Mucosa of stomach (tissue), 1 donor: ENCODE data around the gene JAG2.

Experiments
- H3K27me3 ChIP-seq: one replicate; pipeline ENCODE4 v1.7.0; 2013; ENCODE audit warnings: mild to moderate bottlenecking, low read length; ENCODE audit not compliant: control insufficient read depth, insufficient read depth
- H3K36me3 ChIP-seq: one replicate; pipeline ENCODE4 v1.7.0; 2013; ENCODE audit warnings: low read length; ENCODE audit not compliant: control insufficient read depth, insufficient read depth
- H3K4me1 ChIP-seq: one replicate; pipeline ENCODE4 v1.7.0; 2013; ENCODE audit warnings: mild to moderate bottlenecking, low read length; ENCODE audit not compliant: control insufficient read depth, insufficient read depth
- H3K4me3 ChIP-seq: one replicate; pipeline ENCODE4 v1.7.0; 2013; ENCODE audit warnings: low read length
- H3K9ac ChIP-seq: one replicate; pipeline ENCODE4 v1.7.0; 2013; ENCODE audit warnings: mild to moderate bottlenecking, low read length, moderate library complexity
- H3K9me3 ChIP-seq: one replicate; pipeline ENCODE4 v1.7.0; 2013; ENCODE audit warnings: mild to moderate bottlenecking, low read length, moderate library complexity; ENCODE audit not compliant: control insufficient read depth
- donor health status: Pancreatic carcinoma.

JAG2 gene

GRCh38 chr14:105150026-105150367 is 18.6 kb downstream of the JAG2 start:
- Histone ChIP-seq H3K9me3 (no peaks in the 10 kb centered on the region), H3K4me3 (no peak overlapping the region), H3K27me3 (no peaks in the 10 kb centered on the region), H3K4me1 (no peaks in the 10 kb centered on the region), H3K9ac (no peak overlapping the region), H3K36me3 (no peaks in the 10 kb centered on the region)

GRCh38 chr14:105149146-105149781 is 19.3 kb downstream of the JAG2 start:
- Histone ChIP-seq H3K9me3 (no peaks in the 10 kb centered on the region), H3K9ac (no peak overlapping the region), H3K4me1 (no peaks in the 10 kb centered on the region), H3K27me3 (no peaks in the 10 kb centered on the region), H3K4me3 (no peak overlapping the region), H3K36me3 (no peaks in the 10 kb centered on the region)

- no peaks in the 10 kb centered on the region for H3K9me3 ChIP-seq
- no peaks in the 10 kb centered on the region for H3K27me3 ChIP-seq
- H3K36me3 ChIP-seq = no peaks in the 10 kb centered on the region
- H3K9ac ChIP-seq = no peak overlapping the region
- H3K4me3 ChIP-seq = no peak overlapping the region
- no peaks in the 10 kb centered on the region for H3K4me1 ChIP-seq
Observed at GRCh38 chr14:105148604-105149145, 19.9 kb downstream of the JAG2 start.

DNA sequence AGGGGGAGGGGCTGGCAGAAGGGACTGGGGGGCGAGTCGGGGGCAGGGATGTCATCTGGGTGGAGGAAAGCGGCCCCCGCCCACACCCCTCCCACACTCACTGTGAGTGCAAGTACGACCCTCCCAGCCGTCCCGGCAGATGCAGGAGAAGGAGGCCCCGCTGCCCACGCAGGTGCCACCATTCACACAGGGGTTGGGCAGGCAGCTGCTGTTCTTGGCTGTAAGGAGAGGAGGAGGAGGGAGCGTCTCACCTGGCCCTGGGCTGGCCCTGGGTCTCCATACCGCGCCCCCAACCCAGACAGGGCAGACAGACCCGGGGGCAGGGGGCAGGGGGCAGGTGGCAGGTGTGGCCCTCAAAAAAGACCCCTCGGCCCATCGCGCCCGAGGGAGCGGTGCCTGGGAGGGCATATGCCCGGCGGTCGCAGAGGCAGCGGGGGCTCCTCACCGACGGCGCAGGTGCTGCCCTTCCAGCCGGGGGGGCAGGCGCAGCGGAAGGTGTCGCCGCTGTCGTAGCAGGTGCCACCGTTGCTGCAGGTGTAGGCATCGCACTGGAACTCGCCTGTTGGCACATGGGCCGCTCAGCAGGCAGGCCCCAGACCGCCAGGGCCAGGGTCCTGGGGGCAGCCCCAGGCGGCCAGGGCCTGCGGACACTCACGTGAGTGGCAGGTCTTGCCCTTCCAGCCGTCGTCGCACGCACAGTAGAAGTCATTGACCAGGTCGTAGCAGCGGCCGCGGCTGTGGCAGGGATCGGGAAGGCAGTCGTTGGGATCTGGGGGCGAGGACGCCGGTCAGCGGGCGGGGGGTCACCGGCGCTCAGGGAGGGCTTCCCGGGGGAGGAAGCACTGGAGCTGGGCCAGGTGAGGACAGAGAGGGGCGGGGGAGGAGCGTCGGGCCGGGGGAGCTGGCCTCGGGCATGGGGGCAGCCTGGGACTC is 20.6 kb downstream of the JAG2 start:
- Histone ChIP-seq H3K4me1 (no peaks in the 10 kb centered on the region), H3K9ac (no peak overlapping the region), H3K27me3 (no peaks in the 10 kb centered on the region), H3K9me3 (no peaks in the 10 kb centered on the region), H3K36me3 (no peaks in the 10 kb centered on the region), H3K4me3 (no peak overlapping the region)

- no peaks in the 10 kb centered on the region for H3K36me3 ChIP-seq
- H3K4me3 ChIP-seq = no peak overlapping the region
Observed at GRCh38 chr14:105146976-105147635, 21.5 kb downstream of the JAG2 start.

GRCh38 chr14:105146181-105146975 is 22.2 kb downstream of the JAG2 start:
- Histone ChIP-seq H3K4me3 (no peak overlapping the region), H3K4me1 (no peaks in the 10 kb centered on the region), H3K9me3 (no peaks in the 10 kb centered on the region), H3K27me3 (no peaks in the 10 kb centered on the region), H3K36me3 (no peaks in the 10 kb centered on the region), H3K9ac (no peak overlapping the region)

More at GRCh38 chr14:105146976-105147635, 21.5 kb downstream of the JAG2 start:
- Histone ChIP-seq H3K4me1 (no peaks in the 10 kb centered on the region), H3K9ac (no peak overlapping the region), H3K27me3 (no peaks in the 10 kb centered on the region), H3K9me3 (no peaks in the 10 kb centered on the region)

DNA sequence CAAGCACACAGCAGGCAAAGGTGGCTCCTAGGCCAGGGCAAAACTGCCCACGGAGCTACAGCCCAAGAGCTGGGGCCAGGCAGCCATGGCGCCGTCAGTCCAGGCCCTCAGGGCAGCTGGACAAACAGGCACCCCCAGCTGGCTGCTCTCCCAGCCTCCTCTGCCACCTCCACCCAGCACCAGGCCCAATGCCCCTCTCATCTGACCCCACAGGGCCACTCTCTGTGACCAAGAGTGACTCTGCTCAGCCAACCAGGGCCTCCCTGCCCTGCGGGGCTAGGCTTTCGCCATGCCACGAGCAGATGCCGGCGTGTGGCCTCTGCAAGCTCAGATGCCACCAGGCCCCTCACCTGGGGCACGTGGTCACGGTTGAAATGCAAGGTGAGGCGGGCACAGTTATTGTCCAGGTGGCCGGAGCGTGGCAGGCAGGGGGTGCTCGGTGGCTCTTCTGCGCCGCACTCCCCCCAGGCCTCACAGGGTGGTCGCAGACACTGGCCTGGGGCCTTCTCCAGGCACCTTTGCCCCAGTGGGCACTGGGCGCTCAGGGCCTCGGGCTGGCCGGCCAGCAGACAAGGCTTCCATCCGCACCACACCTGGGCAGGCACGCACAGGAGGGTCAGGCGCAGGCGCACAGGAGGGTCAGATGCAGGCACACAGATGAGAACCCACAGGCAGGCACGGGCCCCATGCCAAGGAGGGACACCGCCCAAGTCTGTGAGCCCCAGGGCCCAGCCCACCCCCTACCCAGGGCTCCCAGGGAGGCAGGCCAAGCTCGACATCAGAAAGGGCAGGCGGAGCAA is 23.0 kb downstream of the JAG2 start:
- Histone ChIP-seq H3K9me3 (no peaks in the 10 kb centered on the region), H3K4me1 (no peaks in the 10 kb centered on the region), H3K36me3 (no peaks in the 10 kb centered on the region), H3K27me3 (no peaks in the 10 kb centered on the region), H3K4me3 (no peak overlapping the region), H3K9ac (no peak overlapping the region)

- no peaks in the 10 kb centered on the region for H3K27me3 ChIP-seq
- H3K4me1 ChIP-seq = no peaks in the 10 kb centered on the region
- H3K9me3 ChIP-seq = no peaks in the 10 kb centered on the region
- H3K9ac ChIP-seq = no peak overlapping the region
- H3K36me3 ChIP-seq = no peaks in the 10 kb centered on the region
- no peak overlapping the region for H3K4me3 ChIP-seq
Observed at GRCh38 chr14:105144666-105145380, 23.8 kb downstream of the JAG2 start.

GRCh38 chr14:105144026-105144665 is 24.4 kb downstream of the JAG2 start:
- H3K36me3 ChIP-seq = no peaks in the 10 kb centered on the region
- no peak overlapping the region for H3K9ac ChIP-seq
- H3K27me3 ChIP-seq = no peaks in the 10 kb centered on the region
- H3K4me1 ChIP-seq = no peaks in the 10 kb centered on the region
- no peak overlapping the region for H3K4me3 ChIP-seq
- no peaks in the 10 kb centered on the region for H3K9me3 ChIP-seq

DNA sequence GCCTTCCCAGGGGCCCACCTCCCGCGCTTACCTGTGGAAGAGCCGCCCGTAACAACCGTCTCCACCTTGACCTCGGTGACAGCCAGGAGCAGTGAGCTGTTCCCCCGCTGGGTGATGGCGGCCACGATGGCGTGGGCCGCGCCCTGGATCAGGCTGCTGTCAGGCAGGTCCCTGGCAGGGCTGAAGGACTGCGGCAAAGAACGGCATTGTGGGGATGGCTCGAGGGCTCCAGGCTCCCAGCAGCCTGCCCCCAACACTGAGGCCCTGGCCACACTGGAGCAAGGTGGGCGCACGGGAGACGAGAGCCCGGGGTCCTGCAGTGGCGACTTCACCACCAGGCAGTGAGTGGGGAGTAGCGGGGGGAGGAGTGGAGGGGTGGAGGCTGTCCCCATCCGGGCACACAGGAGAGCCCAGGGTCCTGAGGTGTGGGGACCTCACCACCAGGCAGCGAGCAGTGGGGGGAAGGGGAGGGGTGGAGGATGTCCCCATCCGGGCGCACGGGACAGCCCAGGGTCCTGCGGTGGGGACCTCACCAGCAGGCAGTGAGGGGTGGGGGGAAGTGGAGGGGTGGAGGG is 25.0 kb downstream of the JAG2 start:
- Histone ChIP-seq H3K36me3 (no peaks in the 10 kb centered on the region), H3K9me3 (no peaks in the 10 kb centered on the region), H3K9ac (no peak overlapping the region), H3K4me3 (no peak overlapping the region), H3K4me1 (no peaks in the 10 kb centered on the region), H3K27me3 (no peaks in the 10 kb centered on the region)
